DND-41 (cell line): ENCODE data around the gene ARNT2.

Source experiments
- ATAC-seq: fragments of 200-7000 bp; cut with Tn5 transposase; 3 replicates; pipeline ENCODE4 v1.9.1; 2021; ENCODE audit warnings: low read depth; ENCODE audit not compliant: insufficient read depth
- DNase-seq: peaks from one replicate; pipeline ENCODE4 v3.0.0-alpha.2; 2020
- H2AFZ ChIP-seq: 2 replicates; pipeline ENCODE4 v1.6.0; 2012; ENCODE audit warnings: low read depth, low read length
- H3K27ac ChIP-seq: 2 replicates; pipeline ENCODE4 v1.5.1; 2012; ENCODE audit warnings: low read length, inconsistent platforms
- H3K27me3 ChIP-seq: fragments of 200-600 bp; sonication (generic); 2 replicates; pipeline ENCODE4 v1.6.0; 2012; ENCODE audit warnings: low read length, mild to moderate bottlenecking, inconsistent platforms; ENCODE audit not compliant: insufficient read depth, poor library complexity
- H3K36me3 ChIP-seq: 2 replicates; pipeline ENCODE4 v1.5.1; 2012; ENCODE audit warnings: low read length, inconsistent platforms; ENCODE audit not compliant: insufficient read depth
- H3K4me1 ChIP-seq: 2 replicates; pipeline ENCODE4 v1.5.1; 2012; ENCODE audit warnings: mild to moderate bottlenecking, low read length; ENCODE audit not compliant: insufficient read depth
- H3K4me2 ChIP-seq: 2 replicates; pipeline ENCODE4 v1.6.0; 2012; ENCODE audit warnings: mild to moderate bottlenecking, moderate library complexity, low read length, inconsistent platforms; ENCODE audit not compliant: insufficient read depth
- H3K4me3 ChIP-seq, 2 experiments: fragments of 200-600 bp in 1 of 2; shearing (Covaris generic) in 1 of 2; 2 replicates each; pipeline ENCODE4 v1.5.1; 2012 to 2016; ENCODE audit warnings: inconsistent platforms in 2 of 2, low read length in 2 of 2, mild to moderate bottlenecking in 2 of 2, low read depth in 1 of 2, moderate library complexity in 1 of 2
- H3K79me2 ChIP-seq: 2 replicates; pipeline ENCODE4 v1.6.0; 2012; ENCODE audit warnings: low read length, inconsistent platforms; ENCODE audit not compliant: insufficient read depth
- H3K9ac ChIP-seq: 2 replicates; pipeline ENCODE4 v1.6.0; 2012; ENCODE audit warnings: low read depth, mild to moderate bottlenecking, inconsistent platforms, low read length, moderate library complexity
- H3K9me3 ChIP-seq: 2 replicates; pipeline ENCODE4 v1.5.1; 2012; ENCODE audit warnings: low read length, moderate library complexity, mild to moderate bottlenecking, inconsistent platforms; ENCODE audit not compliant: insufficient read depth, severe bottlenecking
- H4K20me1 ChIP-seq: 2 replicates; pipeline ENCODE4 v1.6.0; 2012; ENCODE audit warnings: low read length; ENCODE audit not compliant: insufficient read depth
- EZH2 ChIP-seq: IDR thresholded peaks from 3 replicates; pipeline ENCODE4 v1.6.1; 2012; ENCODE audit warnings: borderline replicate concordance, low read depth, mild to moderate bottlenecking, moderate library complexity, low read length, inconsistent platforms; ENCODE audit not compliant: severe bottlenecking
- TF ChIP-seq, protein P1 (sequence below): IDR thresholded peaks from 2 replicates; pipeline ENCODE4 v1.5.1; 2012; ENCODE audit warnings: borderline replicate concordance, low read length, moderate library complexity, mild to moderate bottlenecking; ENCODE audit not compliant: poor library complexity, severe bottlenecking; ENCODE audit errors: extremely low read depth

ARNT2 gene

DNA sequence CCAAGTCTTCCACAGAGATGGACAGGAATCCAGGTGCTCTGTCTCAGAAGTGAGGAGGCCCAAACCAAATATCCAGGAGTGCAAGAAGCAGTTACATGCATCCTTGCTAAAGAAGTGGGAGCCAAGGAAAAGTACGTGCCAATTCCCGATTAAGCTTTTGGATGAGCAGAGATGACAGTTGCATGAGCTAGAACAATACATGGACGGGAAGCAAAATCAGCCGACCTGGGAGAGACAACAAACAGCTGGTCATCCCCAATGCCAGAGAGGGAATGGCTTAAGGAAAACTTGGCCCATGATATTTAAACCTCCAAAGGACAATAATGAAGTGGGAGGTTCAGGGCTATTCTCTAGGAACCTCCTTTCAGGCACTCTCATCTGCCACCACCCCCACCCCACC, 204.9 kb downstream of the ARNT2 start:
- Histone ChIP-seq H3K36me3 (no peaks in the 10 kb centered on the region), H3K27ac (no peak overlapping the region), H3K9me3 (no peaks in the 10 kb centered on the region), H3K9ac (no peak overlapping the region), H3K27me3 (no peaks in the 10 kb centered on the region), H3K79me2 (no peaks in the 10 kb centered on the region), H3K4me1 (no peaks in the 10 kb centered on the region), H4K20me1 (no peaks in the 10 kb centered on the region), H2AFZ (no peak overlapping the region), H3K4me3 (no peak overlapping the region), H3K4me2 (no peak overlapping the region)
- TF ChIP-seq EZH2: no peak
- TF ChIP-seq, protein P1, sequence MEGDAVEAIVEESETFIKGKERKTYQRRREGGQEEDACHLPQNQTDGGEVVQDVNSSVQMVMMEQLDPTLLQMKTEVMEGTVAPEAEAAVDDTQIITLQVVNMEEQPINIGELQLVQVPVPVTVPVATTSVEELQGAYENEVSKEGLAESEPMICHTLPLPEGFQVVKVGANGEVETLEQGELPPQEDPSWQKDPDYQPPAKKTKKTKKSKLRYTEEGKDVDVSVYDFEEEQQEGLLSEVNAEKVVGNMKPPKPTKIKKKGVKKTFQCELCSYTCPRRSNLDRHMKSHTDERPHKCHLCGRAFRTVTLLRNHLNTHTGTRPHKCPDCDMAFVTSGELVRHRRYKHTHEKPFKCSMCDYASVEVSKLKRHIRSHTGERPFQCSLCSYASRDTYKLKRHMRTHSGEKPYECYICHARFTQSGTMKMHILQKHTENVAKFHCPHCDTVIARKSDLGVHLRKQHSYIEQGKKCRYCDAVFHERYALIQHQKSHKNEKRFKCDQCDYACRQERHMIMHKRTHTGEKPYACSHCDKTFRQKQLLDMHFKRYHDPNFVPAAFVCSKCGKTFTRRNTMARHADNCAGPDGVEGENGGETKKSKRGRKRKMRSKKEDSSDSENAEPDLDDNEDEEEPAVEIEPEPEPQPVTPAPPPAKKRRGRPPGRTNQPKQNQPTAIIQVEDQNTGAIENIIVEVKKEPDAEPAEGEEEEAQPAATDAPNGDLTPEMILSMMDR: no peak
- ATAC-seq: no peak
- no peak for DNase-seq

DNA sequence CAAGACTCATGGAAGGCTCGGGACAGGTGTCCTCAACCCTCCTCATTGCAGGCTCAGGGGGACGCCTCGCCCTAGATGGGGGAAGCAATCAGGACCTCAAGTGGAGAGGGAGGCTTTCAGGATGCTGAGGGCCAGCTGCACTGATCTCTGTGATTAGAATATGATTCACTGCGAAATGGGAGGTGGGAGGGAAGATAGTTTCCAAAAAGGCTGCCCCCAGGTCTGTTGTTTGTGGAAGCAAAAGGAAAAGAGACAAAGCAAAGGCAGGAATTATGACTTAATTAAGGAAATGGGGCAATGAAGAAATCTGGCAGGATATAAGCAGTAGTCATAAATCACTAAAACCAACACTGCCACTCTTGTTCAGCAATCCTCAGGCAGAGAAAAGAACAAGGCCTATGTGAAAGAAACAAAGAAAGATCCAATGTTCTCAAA, 205.3 kb downstream of the ARNT2 start:
- no peaks in the 10 kb centered on the region for H4K20me1 ChIP-seq
- no peak overlapping the region for H2AFZ ChIP-seq
- H3K4me3 ChIP-seq: no peak overlapping the region
- no peak overlapping the region for H3K27ac ChIP-seq
- ATAC-seq (no peak), DNase-seq (no peak)
- TF ChIP-seq, protein P1: no peak
- TF ChIP-seq EZH2: no peak
- no peaks in the 10 kb centered on the region for H3K36me3 ChIP-seq
- no peak overlapping the region for H3K9ac ChIP-seq
- H3K4me2 ChIP-seq: no peak overlapping the region
- H3K27me3 ChIP-seq: no peaks in the 10 kb centered on the region
- no peaks in the 10 kb centered on the region for H3K9me3 ChIP-seq
- no peaks in the 10 kb centered on the region for H3K4me1 ChIP-seq
- no peaks in the 10 kb centered on the region for H3K79me2 ChIP-seq

DNA sequence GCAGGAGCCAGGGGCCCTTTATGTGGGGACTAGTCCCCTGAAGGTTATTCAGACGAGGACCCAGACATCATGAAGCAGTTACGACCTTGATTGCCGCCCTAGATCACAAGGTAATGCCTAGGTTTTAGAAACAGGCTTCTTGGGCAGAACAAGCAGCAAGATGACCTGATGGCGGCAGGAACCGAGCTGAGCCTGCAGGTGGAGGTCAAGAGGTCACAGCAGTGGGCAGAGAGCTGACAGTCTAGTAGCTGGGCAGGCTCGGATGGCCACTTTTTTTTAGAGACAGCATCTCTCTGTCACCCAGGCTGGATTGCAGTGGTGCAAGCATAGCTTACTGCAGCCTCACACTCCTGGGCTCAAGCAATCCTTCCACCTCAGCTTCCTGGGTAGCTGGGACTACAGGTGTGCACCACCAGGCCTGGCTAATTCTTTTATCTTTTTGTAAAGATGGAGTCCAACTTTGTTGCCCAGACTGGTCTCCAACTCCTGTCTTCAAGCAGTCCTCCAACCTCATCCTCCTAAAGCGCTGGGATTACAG, 207.4 kb downstream of the ARNT2 start:
- H4K20me1 ChIP-seq: no peaks in the 10 kb centered on the region
- no peaks in the 10 kb centered on the region for H3K9me3 ChIP-seq
- no peaks in the 10 kb centered on the region for H3K4me1 ChIP-seq
- H3K4me3 ChIP-seq: no peak overlapping the region
- no peak overlapping the region for H3K27ac ChIP-seq
- TF ChIP-seq, protein P1: no peak
- no peak for TF ChIP-seq EZH2
- no peaks in the 10 kb centered on the region for H3K27me3 ChIP-seq
- no peak for DNase-seq
- no peak overlapping the region for H2AFZ ChIP-seq
- no peaks in the 10 kb centered on the region for H3K79me2 ChIP-seq
- H3K9ac ChIP-seq: no peak overlapping the region
- H3K4me2 ChIP-seq: no peak overlapping the region
- ATAC-seq: no peak
- no peaks in the 10 kb centered on the region for H3K36me3 ChIP-seq
